Nephron progenitor cell (in vitro differentiated cells): ENCODE results near the gene DKKL1.

Experiments used
- DNase-seq: peaks from one replicate; pipeline ENCODE4 v3.0.0; 2021
- H3K27ac Mint-ChIP-seq: 2 replicates; pipeline ENCODE4 v1.8.0; 2021; ENCODE audit warnings: mild to moderate bottlenecking, moderate library complexity, mixed read lengths
- H3K27me3 Mint-ChIP-seq: 2 replicates; pipeline ENCODE4 v1.8.0; 2021; ENCODE audit warnings: mild to moderate bottlenecking, low read depth, mixed read lengths; ENCODE audit not compliant: poor library complexity
- H3K36me3 Mint-ChIP-seq: 2 replicates; pipeline ENCODE4 v1.8.0; 2021; ENCODE audit warnings: low read depth, mixed read lengths
- H3K4me1 Mint-ChIP-seq: 2 replicates; pipeline ENCODE4 v1.8.0; 2021; ENCODE audit warnings: mixed read lengths
- H3K4me3 Mint-ChIP-seq: 2 replicates; pipeline ENCODE4 v1.8.0; 2021; ENCODE audit warnings: mild to moderate bottlenecking, moderate library complexity, mixed read lengths
- H3K9me3 Mint-ChIP-seq: 2 replicates; pipeline ENCODE4 v1.8.0; 2021; ENCODE audit warnings: mild to moderate bottlenecking, moderate library complexity, mixed read lengths
- TF ChIP-seq, protein P1 (sequence below): fragments of 200-600 bp; sonication (generic); IDR thresholded peaks from 2 replicates; pipeline ENCODE4 v1.5.0; 2021; ENCODE audit warnings: antibody characterized with exemption

DKKL1 gene

DNA sequence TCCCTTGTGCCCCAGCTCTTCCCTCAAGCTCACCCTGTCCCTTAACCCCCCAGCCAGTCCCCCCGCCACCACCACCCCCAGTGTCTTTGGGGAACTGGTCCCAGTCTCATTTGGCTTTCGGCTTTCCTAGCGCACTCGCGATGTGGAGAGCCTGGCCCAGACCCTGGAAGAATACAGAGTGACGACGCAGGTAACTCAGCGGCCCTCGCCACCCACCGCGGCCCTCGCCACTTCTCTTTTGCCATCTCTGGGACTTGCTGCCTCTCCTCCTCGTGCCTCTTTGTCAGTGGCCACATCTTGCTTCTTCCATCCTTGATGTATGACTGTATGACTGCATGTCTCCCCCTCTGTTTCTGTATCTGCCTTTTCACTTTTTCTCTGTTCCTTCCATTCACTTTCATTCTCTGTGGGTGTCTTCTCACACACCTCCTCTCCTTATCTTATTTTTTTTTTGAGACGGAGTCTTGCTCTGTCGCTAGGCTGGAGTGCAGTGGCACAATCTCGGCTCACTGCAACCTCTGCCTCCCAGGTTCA lies 43.9 kb downstream of the DKKL1 start:
- no peak for DNase-seq
- Mint-ChIP-seq H3K4me1 (peaks cover 89% of the 10 kb centered on the region), H3K4me3 (no peak overlapping the region), H3K9me3 (no peaks in the 10 kb centered on the region), H3K27ac (peak overlapping the region; percentile 21), H3K36me3 (no peaks in the 10 kb centered on the region), H3K27me3 (peaks cover 15% of the 10 kb centered on the region)
- TF ChIP-seq, protein P1, sequence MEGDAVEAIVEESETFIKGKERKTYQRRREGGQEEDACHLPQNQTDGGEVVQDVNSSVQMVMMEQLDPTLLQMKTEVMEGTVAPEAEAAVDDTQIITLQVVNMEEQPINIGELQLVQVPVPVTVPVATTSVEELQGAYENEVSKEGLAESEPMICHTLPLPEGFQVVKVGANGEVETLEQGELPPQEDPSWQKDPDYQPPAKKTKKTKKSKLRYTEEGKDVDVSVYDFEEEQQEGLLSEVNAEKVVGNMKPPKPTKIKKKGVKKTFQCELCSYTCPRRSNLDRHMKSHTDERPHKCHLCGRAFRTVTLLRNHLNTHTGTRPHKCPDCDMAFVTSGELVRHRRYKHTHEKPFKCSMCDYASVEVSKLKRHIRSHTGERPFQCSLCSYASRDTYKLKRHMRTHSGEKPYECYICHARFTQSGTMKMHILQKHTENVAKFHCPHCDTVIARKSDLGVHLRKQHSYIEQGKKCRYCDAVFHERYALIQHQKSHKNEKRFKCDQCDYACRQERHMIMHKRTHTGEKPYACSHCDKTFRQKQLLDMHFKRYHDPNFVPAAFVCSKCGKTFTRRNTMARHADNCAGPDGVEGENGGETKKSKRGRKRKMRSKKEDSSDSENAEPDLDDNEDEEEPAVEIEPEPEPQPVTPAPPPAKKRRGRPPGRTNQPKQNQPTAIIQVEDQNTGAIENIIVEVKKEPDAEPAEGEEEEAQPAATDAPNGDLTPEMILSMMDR = no peak

DNA sequence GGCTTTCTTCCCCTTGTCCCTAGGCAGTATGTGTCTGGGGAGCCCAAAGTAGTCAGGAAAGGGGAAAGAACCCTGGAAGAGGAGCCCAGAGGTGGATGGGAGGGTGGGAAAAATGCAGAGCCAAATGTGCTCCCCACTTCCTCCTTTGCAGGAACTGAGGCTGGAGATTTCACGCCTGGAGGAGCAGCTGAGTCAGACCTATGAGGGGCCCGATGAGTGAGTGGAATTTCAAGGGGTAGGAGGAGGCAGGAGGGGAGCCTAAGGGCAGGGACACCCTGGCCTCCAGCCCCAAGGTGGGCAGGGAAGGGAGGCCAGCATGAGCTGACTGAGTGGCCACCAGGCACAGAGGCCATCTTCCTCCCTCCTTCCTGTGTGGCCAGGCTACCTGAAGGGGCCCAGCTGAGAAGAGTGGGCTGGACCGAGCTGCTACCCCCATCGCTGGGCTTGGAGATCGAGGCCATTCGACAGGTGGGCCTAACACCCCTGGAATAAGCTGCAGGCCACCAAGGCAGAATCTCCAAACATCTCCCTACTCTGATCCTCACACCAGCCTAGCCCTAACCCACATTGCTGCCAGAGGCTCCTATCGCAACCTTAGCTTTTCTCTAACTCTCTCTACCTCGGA lies 45.3 kb downstream of the DKKL1 start:
- Mint-ChIP-seq H3K27me3 (peaks cover 9% of the 10 kb centered on the region), H3K36me3 (no peaks in the 10 kb centered on the region), H3K9me3 (no peaks in the 10 kb centered on the region), H3K4me3 (peak overlapping the region; percentile 13), H3K27ac (peak overlapping the region; percentile 66), H3K4me1 (peaks cover 89% of the 10 kb centered on the region)
- TF ChIP-seq, protein P1 = no peak
- DNase-seq = no peak

DNA sequence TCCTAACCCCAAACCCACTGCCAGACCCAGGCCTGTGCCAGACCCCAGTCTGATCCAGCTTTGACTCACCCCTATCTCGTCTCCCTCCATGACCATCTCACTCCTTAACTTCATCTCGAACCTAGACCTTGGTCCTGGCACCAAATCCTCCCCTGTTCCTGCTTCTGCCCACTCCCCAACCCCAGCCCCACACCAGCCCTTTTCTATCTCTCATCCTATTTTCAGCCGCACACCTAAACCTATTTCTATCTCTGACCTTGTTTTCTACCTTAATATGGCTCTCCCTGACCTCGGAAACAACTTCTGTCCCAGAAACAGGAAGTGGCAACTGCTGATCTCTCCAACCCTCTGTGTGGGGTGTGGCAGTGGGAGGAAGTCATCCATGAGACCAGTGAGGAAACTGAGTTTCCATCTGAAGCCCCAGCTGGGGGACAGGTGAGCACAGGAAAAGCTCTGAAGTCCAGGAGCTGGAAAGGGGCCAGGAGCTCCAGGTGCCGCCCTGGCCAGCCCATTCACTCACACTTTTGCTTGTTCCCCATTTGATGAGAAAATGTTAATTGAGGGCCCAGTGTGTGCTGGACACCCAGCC lies 45.9 kb downstream of the DKKL1 start:
- TF ChIP-seq, protein P1 = no peak
- H3K27me3 Mint-ChIP-seq = peaks cover 8% of the 10 kb centered on the region
- H3K4me1 Mint-ChIP-seq = peaks cover 89% of the 10 kb centered on the region
- no peaks in the 10 kb centered on the region for H3K36me3 Mint-ChIP-seq
- peak overlapping the region; percentile 13 for H3K4me3 Mint-ChIP-seq
- H3K9me3 Mint-ChIP-seq = no peaks in the 10 kb centered on the region
- no peak for DNase-seq
- peak overlapping the region; percentile 29 for H3K27ac Mint-ChIP-seq

DNA sequence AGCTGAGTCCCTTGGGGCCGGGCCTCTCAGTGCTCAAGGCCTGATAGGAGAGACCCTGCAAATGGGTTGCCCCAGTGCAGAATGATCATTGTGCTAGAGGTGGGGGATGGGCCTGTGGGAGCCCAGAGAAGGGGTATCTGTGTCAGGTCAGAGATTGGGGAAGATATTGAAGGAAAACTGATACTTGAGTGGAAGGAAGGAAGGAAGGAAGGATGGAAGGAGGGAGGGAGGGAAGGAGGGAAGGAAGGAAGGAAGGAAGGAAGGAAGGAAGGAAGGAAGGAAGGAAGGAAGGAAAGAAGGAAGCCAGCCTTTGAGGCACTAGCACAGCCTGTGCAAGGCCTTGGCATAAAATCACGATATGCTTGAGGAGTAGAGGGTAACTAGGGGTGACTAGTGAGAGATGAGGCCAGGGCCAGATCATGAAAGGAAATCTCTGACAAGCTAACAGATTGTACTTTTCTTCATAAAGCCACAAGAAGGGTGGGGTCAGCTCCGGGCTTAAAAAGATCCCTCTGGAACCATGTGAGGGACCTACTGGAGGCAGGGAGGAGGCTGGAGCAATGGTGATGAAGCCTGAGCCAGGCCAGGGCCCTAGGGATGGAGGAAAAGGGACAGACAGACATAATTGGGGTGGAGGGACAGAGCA lies 48.1 kb downstream of the DKKL1 start:
- H3K27ac Mint-ChIP-seq = no peak overlapping the region
- peaks cover 85% of the 10 kb centered on the region for H3K4me1 Mint-ChIP-seq
- H3K27me3 Mint-ChIP-seq = peaks cover 12% of the 10 kb centered on the region
- TF ChIP-seq, protein P1 = no peak
- no peaks in the 10 kb centered on the region for H3K36me3 Mint-ChIP-seq
- no peak overlapping the region for H3K4me3 Mint-ChIP-seq
- DNase-seq = no peak
- no peaks in the 10 kb centered on the region for H3K9me3 Mint-ChIP-seq

DNA sequence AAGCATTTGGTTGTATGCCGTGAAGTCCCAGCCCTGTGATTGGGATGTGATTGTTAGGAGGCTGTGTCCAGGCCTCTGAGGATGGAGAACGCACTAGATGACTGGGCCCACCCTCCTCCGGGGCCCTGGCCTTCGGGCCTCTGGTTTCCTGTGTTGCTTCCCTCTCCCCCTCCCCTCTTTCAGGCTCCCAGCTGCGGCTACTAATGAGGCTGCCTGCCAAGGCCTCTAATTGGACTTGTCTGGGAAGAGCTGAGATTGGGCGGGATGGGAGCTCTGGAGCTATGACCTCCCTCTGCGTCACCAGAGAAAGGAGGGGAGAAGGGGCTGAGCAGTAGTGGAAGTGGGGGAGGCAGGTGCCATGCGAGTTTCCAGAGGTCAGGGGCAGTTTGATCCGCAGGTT lies 49.7 kb downstream of the DKKL1 start:
- no peak for DNase-seq
- no peak overlapping the region for H3K4me3 Mint-ChIP-seq
- peak overlapping the region; percentile 86 for H3K27ac Mint-ChIP-seq
- H3K27me3 Mint-ChIP-seq = peaks cover 18% of the 10 kb centered on the region
- H3K4me1 Mint-ChIP-seq = peaks cover 83% of the 10 kb centered on the region
- TF ChIP-seq, protein P1 = no peak
- H3K9me3 Mint-ChIP-seq = no peaks in the 10 kb centered on the region
- H3K36me3 Mint-ChIP-seq = no peaks in the 10 kb centered on the region
